Measurements from ENCODE around the gene PCSK1N. TPM values are rescaled to one million over a fixed set of nuclear protein-coding genes. Genes with fewer than 3 reads are reported as not detected.
A peak's percentile ranks its signal among the peaks of the same experiment; 100 is the strongest.
"Not testable (repeated sequence)": the region's sequence is repeated elsewhere in the genome, so short reads cannot be mapped to it uniquely, and the experiment has no call there.

PCSK1N gene
- total RNA-seq, 1 donor from 2014 or later, result not detected

DNA sequence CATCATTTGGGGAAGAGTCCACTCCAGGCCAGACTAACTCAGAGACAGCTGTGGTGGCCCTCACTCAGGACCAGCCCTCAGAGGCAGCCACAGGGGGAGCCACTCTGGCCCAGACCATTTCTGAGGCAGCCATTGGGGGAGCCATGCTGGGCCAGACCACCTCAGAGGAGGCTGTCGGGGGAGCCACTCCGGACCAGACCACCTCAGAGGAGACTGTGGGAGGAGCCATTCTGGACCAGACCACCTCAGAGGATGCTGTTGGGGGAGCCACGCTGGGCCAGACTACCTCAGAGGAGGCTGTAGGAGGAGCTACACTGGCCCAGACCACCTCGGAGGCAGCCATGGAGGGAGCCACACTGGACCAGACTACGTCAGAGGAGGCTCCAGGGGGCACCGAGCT is 12.4 kb downstream of the PCSK1N start:
- no peak for DNase-seq (ENCODE audit: low spot score)

DNA sequence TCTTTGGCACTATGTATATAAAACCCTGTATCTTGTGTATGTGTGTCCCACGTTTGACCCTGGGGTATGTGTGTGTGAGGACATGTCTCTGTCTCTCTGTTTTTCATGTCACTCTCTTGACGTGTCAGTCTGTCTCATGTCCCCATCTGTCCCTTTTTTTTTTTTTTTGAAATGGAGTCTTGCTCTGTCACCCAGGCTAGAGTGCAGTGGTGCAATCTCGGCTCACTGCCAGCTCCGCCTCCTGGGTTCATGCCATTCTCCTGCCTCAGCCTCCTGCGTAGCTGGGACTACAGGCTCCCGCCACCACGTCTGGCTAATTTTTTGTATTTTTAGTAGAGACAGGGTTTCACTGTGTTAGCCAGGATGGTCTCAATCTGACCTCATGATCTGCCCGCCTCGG is 16.0 kb downstream of the PCSK1N start:
- DNase-seq (ENCODE audit: low spot score), result not testable (repeated sequence)

DNA sequence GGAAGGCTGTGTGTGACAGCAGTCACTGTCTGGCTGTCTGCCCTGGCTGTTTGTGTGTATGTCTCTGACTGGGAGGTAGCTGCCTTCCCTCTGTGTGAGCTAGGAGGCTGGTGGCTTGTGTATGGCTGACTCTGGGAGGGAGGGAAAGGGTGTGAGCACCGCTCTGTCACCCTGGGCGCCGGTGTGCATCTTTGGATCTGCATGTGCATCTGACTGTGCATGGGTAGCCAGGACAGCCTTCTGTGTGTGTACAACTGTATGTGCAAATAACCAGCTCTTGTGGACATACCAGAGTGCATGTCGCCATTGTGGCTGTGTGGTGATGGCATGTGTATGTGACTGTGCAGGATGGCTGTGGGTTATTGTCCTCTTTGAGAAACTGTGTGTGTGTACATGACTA is 16.5 kb downstream of the PCSK1N start:
- no peak for DNase-seq (ENCODE audit: low spot score)

DNA sequence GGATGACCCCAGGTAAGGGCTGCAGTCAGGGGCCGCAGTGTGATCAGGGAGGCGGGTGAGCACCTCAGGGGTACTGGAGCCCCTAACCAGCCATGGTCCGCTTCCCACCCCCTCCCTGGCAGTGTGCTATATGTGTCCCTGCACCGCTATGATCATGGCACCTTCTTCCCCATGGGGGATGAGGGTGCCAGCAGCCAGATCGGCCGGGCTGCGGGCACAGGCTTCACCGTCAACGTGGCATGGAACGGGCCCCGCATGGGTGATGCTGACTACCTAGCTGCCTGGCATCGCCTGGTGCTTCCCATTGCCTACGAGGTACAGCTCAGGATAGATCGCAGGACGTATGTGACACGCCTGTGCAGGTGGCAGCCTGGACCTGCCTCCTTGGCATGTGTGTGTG is 17.3 kb downstream of the PCSK1N start:
- no peak for DNase-seq (ENCODE audit: low spot score)

DNA sequence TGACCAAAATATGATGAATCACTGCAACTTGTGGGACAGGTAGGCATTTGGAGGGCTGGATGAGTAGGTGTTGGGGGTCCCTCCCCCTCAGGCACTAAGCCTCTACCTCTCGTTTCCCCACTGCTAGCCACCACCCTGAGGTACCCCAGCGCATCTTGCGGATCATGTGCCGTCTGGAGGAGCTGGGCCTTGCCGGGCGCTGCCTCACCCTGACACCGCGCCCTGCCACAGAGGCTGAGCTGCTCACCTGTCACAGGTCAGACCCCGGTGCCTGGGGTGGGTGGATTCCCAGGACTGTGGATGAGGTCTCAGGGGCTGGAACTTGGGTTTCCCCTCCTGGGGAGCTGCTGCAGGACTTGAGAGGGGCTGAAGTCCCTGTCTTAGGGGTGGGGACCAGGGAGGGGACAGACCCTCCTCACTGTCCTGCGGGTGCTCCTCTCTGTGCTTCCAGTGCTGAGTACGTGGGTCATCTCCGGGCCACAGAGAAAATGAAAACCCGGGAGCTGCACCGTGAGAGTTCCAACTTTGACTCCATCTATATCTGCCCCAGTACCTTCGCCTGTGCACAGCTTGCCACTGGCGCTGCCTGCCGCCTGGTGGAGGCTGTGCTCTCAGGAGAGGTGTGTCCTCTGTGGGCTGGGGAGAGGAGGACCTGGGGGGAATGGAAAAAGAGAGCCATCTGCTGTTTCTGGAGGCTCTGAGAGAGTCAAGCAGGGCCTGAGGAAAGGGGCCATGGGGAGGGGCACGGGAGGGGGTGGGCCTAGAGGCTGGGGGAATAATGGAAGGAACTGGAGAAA is 19.2 kb downstream of the PCSK1N start:
- no peak for DNase-seq (ENCODE audit: low spot score)

DNA sequence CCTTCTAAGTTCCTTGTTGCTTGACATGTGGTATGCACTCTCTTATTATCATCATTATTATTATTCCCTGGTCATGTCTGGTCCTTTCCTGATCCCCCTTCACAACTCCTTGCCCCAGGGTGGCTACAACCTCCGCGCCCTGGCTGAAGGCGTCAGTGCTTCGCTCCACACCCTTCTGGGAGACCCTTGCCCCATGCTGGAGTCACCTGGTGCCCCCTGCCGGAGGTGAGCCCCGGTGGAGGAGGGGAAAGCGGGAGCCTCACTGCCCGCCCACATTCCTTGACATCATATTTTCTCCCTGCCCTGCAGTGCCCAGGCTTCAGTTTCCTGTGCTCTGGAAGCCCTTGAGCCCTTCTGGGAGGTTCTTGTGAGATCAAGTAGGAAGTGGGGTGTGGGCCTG is 20.1 kb downstream of the PCSK1N start:
- no peak for DNase-seq (ENCODE audit: low spot score)

DNA sequence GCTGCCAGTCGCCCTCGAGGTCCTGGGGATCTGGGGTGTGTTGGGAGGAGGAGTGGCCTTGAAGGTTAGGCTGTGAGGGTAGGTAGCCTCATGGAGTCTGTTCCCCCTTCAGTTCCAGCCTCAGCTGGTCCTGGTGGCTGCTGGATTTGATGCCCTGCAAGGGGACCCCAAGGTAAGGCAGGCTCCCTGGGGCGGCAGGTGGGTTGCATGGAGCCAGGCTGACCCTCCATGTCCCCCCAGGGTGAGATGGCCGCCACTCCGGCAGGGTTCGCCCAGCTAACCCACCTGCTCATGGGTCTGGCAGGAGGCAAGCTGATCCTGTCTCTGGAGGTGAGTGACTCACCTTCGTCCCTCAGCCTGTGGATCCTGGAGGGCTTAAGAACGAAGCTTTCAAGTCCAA is 20.7 kb downstream of the PCSK1N start:
- DNase-seq (ENCODE audit: low spot score), result no peak

DNA sequence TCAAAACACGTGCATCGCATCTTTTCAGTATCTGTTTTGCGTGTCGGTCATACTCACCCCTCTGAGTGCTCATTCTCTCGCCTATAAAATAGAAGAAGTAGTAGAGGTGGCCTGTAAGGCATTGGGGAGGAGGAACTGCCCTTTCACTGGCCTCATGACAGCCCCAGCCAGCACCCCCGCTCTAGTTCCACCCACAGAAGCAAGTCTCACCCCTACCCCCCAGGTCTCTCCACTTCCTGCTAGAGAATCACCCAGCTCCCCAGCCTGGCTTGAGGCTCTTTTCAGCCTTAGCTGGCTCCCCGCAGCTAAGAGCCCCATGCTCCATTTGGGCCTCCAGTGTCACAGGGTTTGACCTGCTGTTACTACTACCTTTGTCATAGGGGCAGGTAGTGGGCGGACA is 21.8 kb downstream of the PCSK1N start:
- no peak for DNase-seq (ENCODE audit: low spot score)

DNA sequence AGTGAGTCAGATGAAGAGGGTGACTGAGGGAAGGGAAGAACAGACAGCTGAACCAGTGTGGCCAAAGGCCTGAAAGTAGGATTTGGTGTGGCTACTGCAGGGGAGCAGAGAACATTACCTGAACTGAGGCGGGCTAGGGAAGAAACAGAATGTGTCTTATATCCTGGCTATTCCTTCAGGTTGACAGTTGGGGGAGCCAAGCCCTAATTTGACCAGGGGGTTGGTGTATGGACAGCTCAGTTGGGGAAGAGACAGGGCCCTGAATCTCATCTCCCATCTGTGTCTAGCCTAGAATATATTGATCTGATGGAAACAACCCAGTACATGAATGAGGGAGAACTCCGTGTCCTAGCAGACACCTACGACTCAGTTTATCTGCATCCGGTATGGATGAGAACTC is 29.3 kb downstream of the PCSK1N start:
- no peak for DNase-seq (ENCODE audit: low spot score)

DNA sequence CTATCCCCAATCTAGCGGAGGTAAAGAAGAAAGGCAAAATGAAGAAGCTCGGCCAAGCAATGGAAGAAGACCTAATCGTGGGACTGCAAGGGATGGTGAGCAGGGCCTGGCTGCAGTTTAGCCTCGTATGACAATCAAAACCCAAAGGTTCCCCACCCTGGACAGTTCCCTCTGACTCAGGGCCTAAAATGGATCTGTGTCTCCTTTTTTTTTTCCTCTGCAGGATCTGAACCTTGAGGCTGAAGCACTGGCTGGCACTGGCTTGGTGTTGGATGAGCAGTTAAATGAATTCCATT is 32.6 kb downstream of the PCSK1N start:
- no peak for DNase-seq (ENCODE audit: low spot score)

DNA sequence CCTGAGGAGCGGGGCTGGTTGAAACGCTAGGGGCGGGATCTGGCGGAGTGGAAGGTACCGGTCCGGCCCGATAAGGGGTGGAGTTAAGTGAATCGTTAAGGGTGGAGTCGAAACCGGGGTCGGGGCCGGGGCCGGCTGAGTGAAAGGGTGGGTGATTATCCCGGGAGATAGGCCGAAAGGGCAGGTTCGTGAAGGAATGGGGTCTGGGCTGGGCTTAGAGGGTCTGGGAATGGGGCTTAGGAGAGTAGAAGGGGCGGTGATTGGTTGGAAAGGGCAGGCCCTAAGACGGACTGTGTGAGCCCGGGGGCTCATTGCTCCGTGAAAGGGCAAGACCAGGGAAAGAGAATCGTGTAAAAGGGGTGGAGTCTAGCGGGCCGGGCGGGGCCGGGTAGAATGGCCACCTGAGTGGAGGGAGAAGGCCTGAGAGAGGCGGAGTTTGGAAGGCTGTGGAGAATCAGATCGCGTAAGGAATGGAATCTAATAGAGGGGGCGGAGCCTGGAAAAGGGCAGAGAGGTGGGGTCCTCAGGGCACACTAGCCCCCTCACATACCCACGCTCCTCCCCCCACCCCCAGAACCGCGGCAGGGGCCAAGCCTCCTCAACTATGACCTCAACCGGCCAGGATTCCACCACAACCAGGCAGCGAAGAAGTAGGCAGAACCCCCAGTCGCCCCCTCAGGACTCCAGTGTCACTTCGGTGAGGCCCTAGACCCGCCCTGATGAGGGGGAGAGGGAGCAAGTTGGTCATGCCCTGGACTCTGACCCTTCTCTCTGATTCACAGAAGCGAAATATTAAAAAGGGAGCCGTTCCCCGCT is 33.1 kb downstream of the PCSK1N start:
- DNase-seq (ENCODE audit: low spot score), result peak; percentile 85

DNA sequence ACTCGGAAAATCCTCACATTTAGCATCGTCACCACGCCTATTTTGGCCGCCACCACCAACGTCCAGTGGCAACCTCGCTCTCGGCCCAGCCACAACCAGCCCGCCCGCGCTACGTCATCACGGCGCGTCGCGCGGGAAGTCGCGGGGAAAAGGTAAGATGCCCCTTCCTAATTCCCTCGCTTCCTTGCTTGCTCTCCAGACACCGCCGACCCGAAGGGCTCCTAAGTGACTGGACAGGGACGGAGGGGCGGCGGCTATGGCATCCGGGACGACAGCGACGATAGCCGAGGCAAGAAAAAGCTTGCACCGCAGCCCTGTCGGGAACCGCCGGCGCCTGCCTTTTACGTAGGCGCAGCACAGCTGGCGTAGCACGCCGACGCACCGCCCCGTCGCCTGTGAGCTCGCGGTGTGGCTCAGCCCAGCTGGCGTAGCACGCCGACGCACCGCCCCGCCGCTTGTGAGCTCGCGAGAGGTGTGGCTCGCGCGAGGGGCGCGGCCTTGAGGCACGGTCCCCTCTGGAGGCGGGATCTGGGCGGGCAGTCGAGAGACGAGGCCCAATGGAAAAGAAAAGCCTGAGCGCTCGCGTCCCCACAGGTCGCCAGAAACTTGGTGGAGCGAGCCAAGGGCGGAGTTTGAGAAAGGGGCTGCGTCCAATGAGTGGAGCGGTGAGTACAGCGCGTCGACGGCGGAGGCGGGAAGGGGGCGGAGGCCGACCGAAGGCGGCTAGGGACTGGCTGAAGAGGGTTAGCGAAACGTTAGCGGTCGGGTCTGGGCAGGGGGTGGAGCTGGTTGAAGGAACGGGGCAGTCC is 33.9 kb downstream of the PCSK1N start, which contains the start of gene HDAC6:
Gene HDAC6 (plus strand): TSS at position 788 of the 809 bp plus-strand sequence. CDS start 626 bp downstream, outside the sequence.
- DNase-seq (ENCODE audit: low spot score), result peak; percentile 99

DNA sequence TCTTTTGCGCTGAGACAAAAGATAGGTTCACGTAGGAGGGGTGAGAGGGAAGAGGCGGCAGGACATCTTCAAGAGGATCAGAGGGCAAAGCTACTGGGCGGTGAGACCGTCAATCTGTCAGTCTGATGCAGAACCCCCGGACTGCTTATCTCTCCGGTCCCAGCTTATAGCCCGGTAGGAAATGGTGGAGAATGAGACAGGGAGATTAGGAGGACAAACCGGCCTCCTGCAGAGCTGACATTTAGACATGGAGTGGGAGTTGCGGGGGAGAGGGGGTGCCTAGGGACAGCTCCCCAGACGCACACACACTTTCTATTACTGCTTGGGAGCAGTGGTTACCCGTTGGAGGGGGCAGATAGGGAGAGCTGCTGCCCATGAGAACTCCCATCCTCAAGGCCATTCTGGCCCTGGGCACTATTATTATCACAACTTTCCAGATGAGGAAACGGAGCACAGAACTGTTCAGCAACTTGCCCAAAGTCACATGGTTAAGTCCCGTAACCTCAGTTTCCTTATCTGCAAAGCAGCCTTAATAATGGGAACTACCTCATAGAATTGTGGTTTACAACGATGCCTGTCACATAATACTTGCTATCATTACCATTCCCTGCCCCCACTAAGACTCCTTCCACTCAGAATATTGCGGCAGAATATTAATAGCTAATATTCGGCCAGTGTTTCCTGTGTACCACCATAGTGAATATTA is 34.7 kb downstream of the PCSK1N start:
- DNase-seq (ENCODE audit: low spot score), result no peak

DNA sequence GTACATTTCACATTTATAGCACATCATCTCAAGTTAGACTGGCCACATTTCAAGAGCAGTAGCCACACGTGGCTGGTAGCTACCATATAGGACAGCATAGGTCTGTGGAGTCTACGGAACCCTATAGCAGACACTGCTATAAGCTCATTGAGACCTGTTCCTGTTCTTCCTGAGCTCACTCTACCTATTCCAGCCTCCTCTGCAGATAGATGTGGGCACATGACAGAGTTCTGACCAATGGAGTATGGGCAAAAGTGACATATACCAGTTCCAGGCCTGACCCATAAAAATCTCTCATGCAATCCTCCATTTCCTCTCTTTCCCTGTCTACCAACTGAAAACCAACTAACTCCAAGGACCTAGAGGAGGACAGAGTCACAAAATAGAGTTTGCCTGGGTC is 37.1 kb downstream of the PCSK1N start:
- DNase-seq (ENCODE audit: low spot score), result no peak

DNA sequence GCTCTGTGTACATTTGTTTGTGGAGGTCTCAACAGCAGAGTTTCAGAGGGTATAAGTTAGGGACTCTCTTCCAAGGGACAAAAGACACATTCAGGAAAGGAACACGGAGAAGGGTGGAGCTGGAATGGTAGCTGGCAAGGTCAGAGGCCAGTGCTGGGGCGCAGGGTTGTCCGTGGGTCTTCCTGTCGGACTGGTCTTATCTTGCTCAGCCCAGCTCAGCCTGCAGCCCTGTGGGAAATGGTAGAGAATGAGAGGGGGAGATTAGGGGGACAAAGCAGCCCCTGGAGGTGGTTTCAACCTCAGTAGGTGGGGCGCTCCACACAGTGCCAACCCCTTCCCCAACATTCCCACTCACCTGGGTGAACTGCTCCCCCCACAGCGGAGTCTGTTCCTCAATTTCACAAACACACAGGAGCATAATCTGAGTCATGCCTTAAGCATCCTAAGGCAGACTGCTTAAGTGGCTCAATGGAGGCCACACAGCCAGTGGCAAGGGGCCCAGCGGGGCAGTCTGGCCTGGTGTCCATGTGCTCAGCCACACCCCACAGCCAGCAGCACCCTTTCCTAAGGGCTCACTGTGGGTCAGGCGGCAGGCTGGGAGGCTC is 40.4 kb downstream of the PCSK1N start:
- DNase-seq (ENCODE audit: low spot score), result peak; percentile 70

DNA sequence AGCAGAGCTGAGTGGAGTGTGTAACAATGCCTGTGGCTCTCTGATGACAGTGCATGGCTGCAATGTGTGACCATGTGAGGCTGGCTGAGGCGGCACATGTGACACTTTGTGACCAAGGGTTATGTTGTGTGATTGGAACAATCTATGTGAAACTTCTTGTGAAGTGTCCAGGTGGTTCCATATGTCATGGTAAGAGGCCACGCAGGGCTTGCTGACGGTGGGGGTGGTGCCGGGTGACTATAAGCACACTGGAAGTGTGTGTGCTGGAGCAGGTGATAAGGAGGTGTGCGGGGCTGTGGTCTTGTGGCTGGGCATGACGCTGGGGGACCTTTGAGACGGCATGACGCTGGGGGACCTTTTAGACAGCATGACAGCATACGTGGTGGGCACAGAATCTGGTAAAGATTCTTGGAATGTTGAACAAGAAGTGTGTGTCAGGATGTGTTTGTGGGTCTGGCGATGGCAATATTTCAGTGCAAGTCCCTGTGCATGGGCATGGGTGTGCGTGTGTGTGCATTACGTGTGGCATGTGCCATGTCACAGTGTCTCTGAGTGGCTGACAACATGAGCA is 41.0 kb downstream of the PCSK1N start:
- no peak for DNase-seq (ENCODE audit: low spot score)

DNA sequence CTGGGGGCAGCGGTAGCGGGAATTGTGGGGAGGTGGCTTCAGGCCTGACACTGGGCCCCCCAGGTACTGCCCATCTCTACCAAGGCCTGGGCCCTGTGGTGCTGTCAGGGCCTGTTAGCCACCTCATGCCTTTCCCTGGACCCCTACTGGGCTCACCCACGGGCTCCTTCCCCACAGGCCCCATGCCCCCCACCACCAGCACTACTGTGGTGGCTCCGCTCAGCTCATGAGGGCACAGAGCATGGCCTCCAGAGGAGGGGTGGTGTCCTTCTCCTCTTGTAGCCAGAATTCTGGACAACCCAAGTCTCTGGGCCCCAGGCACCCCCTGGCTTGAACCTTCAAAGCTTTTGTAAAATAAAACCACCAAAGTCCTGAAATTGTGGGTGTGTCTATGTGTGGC is 41.5 kb downstream of the PCSK1N start:
- DNase-seq (ENCODE audit: low spot score), result no peak

DNA sequence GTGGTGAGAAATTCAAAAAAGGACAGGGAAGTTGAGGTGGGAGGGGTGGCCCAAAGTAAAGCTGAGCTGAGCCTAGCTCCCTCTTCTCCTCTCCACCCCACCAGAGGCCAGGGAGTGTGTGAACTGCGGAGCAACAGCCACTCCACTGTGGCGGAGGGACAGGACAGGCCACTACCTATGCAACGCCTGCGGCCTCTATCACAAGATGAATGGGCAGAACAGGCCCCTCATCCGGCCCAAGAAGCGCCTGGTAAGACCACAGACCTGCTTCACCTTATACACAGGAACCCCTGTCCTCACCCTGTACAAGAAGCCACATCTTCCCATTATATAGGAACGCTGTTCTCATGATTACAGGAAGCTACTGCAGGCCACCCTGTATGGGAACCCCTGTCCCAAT is 43.2 kb downstream of the PCSK1N start:
- DNase-seq (ENCODE audit: low spot score), result no peak

DNA sequence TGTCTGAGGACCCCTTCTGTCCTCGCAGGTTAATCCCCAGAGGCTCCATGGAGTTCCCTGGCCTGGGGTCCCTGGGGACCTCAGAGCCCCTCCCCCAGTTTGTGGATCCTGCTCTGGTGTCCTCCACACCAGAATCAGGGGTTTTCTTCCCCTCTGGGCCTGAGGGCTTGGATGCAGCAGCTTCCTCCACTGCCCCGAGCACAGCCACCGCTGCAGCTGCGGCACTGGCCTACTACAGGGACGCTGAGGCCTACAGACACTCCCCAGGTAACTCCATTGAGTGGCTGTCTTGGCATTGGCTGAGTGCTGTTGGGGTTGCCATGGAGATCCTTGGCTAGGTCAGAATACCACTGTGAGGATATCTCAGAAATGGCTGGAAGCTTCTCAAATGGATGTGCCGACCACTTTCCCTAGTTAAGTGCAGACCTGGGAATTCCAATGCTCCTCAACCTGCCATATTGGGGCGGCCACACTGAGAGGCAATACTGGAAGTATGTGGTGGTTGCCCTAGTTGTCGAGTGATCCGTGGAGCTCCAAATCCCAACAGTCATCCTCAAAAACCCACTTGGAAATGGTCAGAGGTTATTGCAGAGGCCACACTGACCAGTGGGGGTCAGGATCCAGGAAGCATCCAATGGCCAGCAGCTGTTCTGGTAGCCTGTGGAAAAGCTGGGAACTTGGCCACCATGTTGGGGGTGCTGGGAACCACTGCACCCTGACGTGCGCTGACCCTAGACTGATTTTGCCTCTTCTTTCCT is 44.2 kb downstream of the PCSK1N start:
- DNase-seq (ENCODE audit: low spot score), result no peak

DNA sequence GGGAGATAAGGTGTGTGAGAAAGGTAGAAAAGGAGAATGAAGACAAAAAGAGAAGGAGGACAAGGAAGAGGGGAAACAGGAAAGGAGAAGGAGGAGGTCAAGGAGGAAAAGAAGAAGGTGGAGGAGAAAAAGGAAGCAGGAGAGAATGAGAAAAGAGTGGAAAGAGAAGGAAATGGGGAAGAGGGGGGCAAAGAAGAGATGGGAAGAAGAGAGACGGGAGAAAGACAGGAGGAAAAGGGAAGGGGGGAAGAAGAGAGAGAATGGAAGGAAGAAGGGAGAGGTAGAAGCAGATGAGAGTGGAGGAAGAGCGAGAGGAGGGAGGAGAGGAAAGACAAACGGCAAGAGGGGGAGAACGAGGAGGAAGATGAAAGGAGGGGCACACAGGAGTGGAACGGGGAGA is 44.9 kb downstream of the PCSK1N start:
- DNase-seq (ENCODE audit: low spot score), result no peak

Measured in umbilical cord (tissue), 2 donors.